ENCODE measurements around the gene RBMS2. TPM values are rescaled to one million over a fixed set of nuclear protein-coding genes. Genes with fewer than 3 reads are reported as not detected.

RBMS2 gene
- total RNA-seq, 4 donors from 2014 or later: 28.6 to 107 (median 33.0) TPM

- no peak for DNase-seq
- intact Hi-C loops (cut with DNase I; ENCODE audit: low total_unique reads): no loop called here
- Histone ChIP-seq H3K4me1 (peaks cover 0 to 4% of the 10 kb centered on the region in 2 donors), H3K4me3 (no peak overlapping the region), H3K36me3 (no peaks in the 10 kb centered on the region), H3K9me3 (no peaks in the 10 kb centered on the region), H3K27ac (no peak overlapping the region), H3K27me3 (no peaks in the 10 kb centered on the region)
- TF ChIP-seq POLR2A (IDR thresholded peaks at IDR 0.05) (no peak), CTCF (IDR thresholded peaks at IDR 0.05) (no peak)
These were observed 119.6 kb downstream of the RBMS2 start for GRCh38 chr12:56641219-56641618.

GRCh38 chr12:56644654-56645053 is 123.0 kb downstream of the RBMS2 start:
- intact Hi-C loops (cut with DNase I; ENCODE audit: low total_unique reads): no loop called here
- Histone ChIP-seq H3K27ac (peak overlapping the region; percentile 93), H3K4me1 (peaks cover 0 to 4% of the 10 kb centered on the region in 2 donors), H3K27me3 (no peaks in the 10 kb centered on the region), H3K4me3 (peak overlapping the region; percentile 97 to 99), H3K9me3 (no peaks in the 10 kb centered on the region), H3K36me3 (no peaks in the 10 kb centered on the region)
- no peak for DNase-seq
- no peak for TF ChIP-seq POLR2A (IDR thresholded peaks at IDR 0.05)
- TF ChIP-seq CTCF (IDR thresholded peaks at IDR 0.05): no peak

GRCh38 chr12:56645201-56645716 is 123.6 kb downstream of the RBMS2 start:
- Histone ChIP-seq H3K9me3 (no peaks in the 10 kb centered on the region), H3K27ac (peak overlapping the region; percentile 93), H3K27me3 (no peaks in the 10 kb centered on the region), H3K4me1 (peaks cover 0 to 4% of the 10 kb centered on the region in 2 donors), H3K4me3 (peak overlapping the region; percentile 97 to 99), H3K36me3 (no peaks in the 10 kb centered on the region)
- no peak for DNase-seq
- TF ChIP-seq CTCF (IDR thresholded peaks at IDR 0.05) (no peak), POLR2A (IDR thresholded peaks at IDR 0.05) (no peak)
- intact Hi-C loops (cut with DNase I; ENCODE audit: low total_unique reads): no loop called here

Small RNA genes within 50 kb of the gene (small RNA-seq; reads per million reads assigned to genes)
- gene RNU6-343P (not detected), gene SNORD59A (24,717 reads per million, percentile 100 among the genes with 10 or more reads in this experiment)

Other genes starting within 250 kb of the RBMS2 start
- 100 to 1,000 TPM in 1 of 4 donors, 10 to 100 TPM in 3; 40.0 to 157 (median 72.8) TPM for gene CS, start 221.5 kb upstream of the RBMS2 start, total RNA-seq
- 10 to 100 TPM; 33.5 to 83.5 (median 67.3) TPM for gene CNPY2, start 205.8 kb upstream of the RBMS2 start, total RNA-seq
- gene PAN2, start 187.8 kb upstream of the RBMS2 start, total RNA-seq: 100 to 1,000 TPM in 1 of 4 donors, 10 to 100 TPM in 3; 33.2 to 104 (median 50.6) TPM
- gene IL23A, start 182.9 kb upstream of the RBMS2 start, total RNA-seq: under 1 TPM in 1 of 4 donors, not detected in 3; 0.97 TPM
- 100 to 1,000 TPM in 2 of 4 donors, 10 to 100 TPM in 2; 63.2 to 173 (median 122) TPM for gene STAT2, start 161.7 kb upstream of the RBMS2 start, total RNA-seq
- not detected for gene APOF, start 159.0 kb upstream of the RBMS2 start, total RNA-seq
- 10 to 100 TPM in 1 of 4 donors, 1 to 10 TPM in 3; 2.1 to 19.4 (median 5.6) TPM for gene TIMELESS, start 72.4 kb upstream of the RBMS2 start, total RNA-seq
- not detected for gene MIP, start 67.2 kb upstream of the RBMS2 start, total RNA-seq
- 1 to 10 TPM; 2.4 to 4.4 (median 3.0) TPM for gene SPRYD4, start 53.2 kb upstream of the RBMS2 start, total RNA-seq
- 1 to 10 TPM in 2 of 4 donors, under 1 TPM in 1, not detected in 1; 0.29 to 5.9 (median 1.1) TPM for gene GLS2, start 33.7 kb upstream of the RBMS2 start, total RNA-seq
- 100 to 1,000 TPM in 1 of 4 donors, 10 to 100 TPM in 3; 25.1 to 136 (median 28.9) TPM for gene BAZ2A, start 108.5 kb downstream of the RBMS2 start, total RNA-seq
- gene ATP5F1B, start 124.2 kb downstream of the RBMS2 start, total RNA-seq: 100 to 1,000 TPM; 166 to 279 (median 244) TPM
- 100 to 1,000 TPM in 3 of 4 donors, 10 to 100 TPM in 1; 80.7 to 236 (median 141) TPM for gene PTGES3, start 166.5 kb downstream of the RBMS2 start, total RNA-seq
- gene NACA, start 203.5 kb downstream of the RBMS2 start, total RNA-seq: 1,000 to 10,000 TPM in 2 of 4 donors, 100 to 1,000 TPM in 2; 942 to 2,684 (median 1,304) TPM
- gene PRIM1, start 230.5 kb downstream of the RBMS2 start, total RNA-seq: 10 to 100 TPM in 2 of 4 donors, 1 to 10 TPM in 1, not detected in 1; 6.0 to 71.7 (median 28.6) TPM
- gene HSD17B6, start 241.5 kb downstream of the RBMS2 start, total RNA-seq: 10 to 100 TPM in 1 of 4 donors, 1 to 10 TPM in 3; 2.4 to 10.5 (median 7.3) TPM

All from uterus (tissue), 4 donors.